GM12878 (cell line): ENCODE data around the gene MEIOB.

ENCODE experiments used
- CHD2 ChIP-seq: IDR thresholded peaks from 2 replicates; pipeline ENCODE4 v1.6.1; 2011; ENCODE audit warnings: low read depth, low read length, improper control_type of control experiment, borderline replicate concordance
- CREM ChIP-seq: IDR thresholded peaks from 2 replicates; pipeline ENCODE4 v1.6.1; 2014; ENCODE audit warnings: antibody characterized with exemption, low read depth
- CTCF ChIP-seq, 3 experiments: IDR thresholded peaks in 2 of 3; conservative IDR thresholded peaks in 1 of 3; 2 replicates each; pipeline ENCODE4 v1.5.1; 2011; ENCODE audit warnings: low read depth in 3 of 3, low read length in 3 of 3, mild to moderate bottlenecking in 3 of 3, control low read depth in 2 of 3, moderate library complexity in 2 of 3, inconsistent platforms in 1 of 3, mixed read lengths in 1 of 3; ENCODE audit not compliant: control insufficient read depth in 2 of 3, insufficient read depth in 1 of 3; ENCODE audit errors: extremely low read depth in 1 of 3
- FOS ChIP-seq: IDR thresholded peaks from 3 replicates; pipeline ENCODE4 v1.6.1; 2011; ENCODE audit warnings: borderline replicate concordance; ENCODE audit not compliant: insufficient read length; ENCODE audit errors: extremely low read depth
- JUNB ChIP-seq: IDR thresholded peaks from 2 replicates; pipeline ENCODE4 v1.6.1; 2016; ENCODE audit warnings: antibody characterized with exemption, mild to moderate bottlenecking
- NFYA ChIP-seq: IDR thresholded peaks from 2 replicates; pipeline ENCODE4 v1.6.1; 2011; ENCODE audit warnings: low read depth, mild to moderate bottlenecking, low read length, improper control_type of control experiment, borderline replicate concordance
- POLR2A ChIP-seq: IDR thresholded peaks from 2 replicates; pipeline ENCODE4 v1.6.1; 2011; ENCODE audit warnings: low read depth, mild to moderate bottlenecking, low read length
- RBBP5 ChIP-seq: fragments of 200-600 bp; sonication (generic); conservative IDR thresholded peaks from 2 replicates; pipeline ENCODE4 v1.6.1; 2016
- SIN3A ChIP-seq: IDR thresholded peaks from 2 replicates; pipeline ENCODE4 v1.6.1; 2012; ENCODE audit warnings: low read depth, low read length, improper control_type of control experiment
- ZBTB4 ChIP-seq: fragments of 450-650 bp; formaldehyde crosslinking; IDR thresholded peaks from 2 replicates; pipeline ENCODE4 v1.4.0; 2022; ENCODE audit warnings: mild to moderate bottlenecking, moderate library complexity
- ZSCAN29 ChIP-seq: fragments of 450-650 bp; IDR thresholded peaks from 2 replicates; pipeline ENCODE4 v1.6.1; 2017; ENCODE audit warnings: mild to moderate bottlenecking, moderate library complexity
- TF ChIP-seq, protein P1 (sequence below): IDR thresholded peaks from 2 replicates; pipeline ENCODE4 v1.6.1; 2011; ENCODE audit warnings: low read depth, mild to moderate bottlenecking, low read length, moderate library complexity, borderline replicate concordance; ENCODE audit errors: extremely low read depth

DNA sequence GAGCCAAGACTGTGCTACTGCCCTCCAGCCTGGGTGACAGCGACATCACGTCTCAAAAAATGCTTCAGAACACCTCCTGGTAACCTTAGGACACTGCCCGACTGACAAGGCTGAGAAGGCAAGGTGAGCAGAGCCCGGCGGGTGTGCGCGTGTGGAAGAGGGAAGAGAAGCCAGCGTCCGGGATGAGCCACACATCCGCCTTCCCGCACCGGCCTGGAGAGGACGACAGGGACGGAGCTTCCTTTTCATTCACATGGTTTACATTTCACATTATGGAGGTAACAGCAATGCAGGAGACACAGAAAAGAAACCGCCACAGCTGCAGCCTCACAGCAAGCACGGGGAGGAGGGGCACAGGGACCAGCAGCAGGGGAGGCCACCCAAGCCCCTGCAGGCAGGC lies 61.9 kb downstream of the MEIOB start:
- TF ChIP-seq SIN3A = no peak
- no peak for TF ChIP-seq POLR2A
- no peak for TF ChIP-seq JUNB
- no peak for TF ChIP-seq CTCF (IDR thresholded peaks at IDR 0.05 in 2 of 3, conservative IDR thresholded peaks at IDR 0.05 in 1 of 3; ENCODE audit: control insufficient read depth in 2 of 3, extremely low read depth in 1 of 3, insufficient read depth in 1 of 3, low read depth in 3 of 3, low read length in 3 of 3)
- TF ChIP-seq CHD2 = no peak
- TF ChIP-seq ZSCAN29 = no peak
- TF ChIP-seq, protein P1, sequence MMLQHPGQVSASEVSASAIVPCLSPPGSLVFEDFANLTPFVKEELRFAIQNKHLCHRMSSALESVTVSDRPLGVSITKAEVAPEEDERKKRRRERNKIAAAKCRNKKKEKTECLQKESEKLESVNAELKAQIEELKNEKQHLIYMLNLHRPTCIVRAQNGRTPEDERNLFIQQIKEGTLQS = no peak
- TF ChIP-seq NFYA = no peak
- no peak for TF ChIP-seq ZBTB4 (CRISPR knock-in tag)
- TF ChIP-seq RBBP5 = no peak
- TF ChIP-seq CREM = no peak
- no peak for TF ChIP-seq FOS
